Suprapubic skin (tissue), 4 donors: ENCODE measurements around the gene FBXL13. TPM values are rescaled to one million over a fixed set of nuclear protein-coding genes. Genes with fewer than 3 reads are reported as not detected.

Source experiments
- DNase-seq, 2 donors: peaks; one replicate each; pipeline ENCODE4 v3.0.0-alpha.2; 2019; ENCODE audit warnings: low spot score in 2 of 2
- H3K27ac ChIP-seq: fragments of 200-600 bp; sonication (generic); one replicate; pipeline ENCODE4 v1.5.1; 2019
- H3K27me3 ChIP-seq: fragments of 200-600 bp; sonication (generic); one replicate; pipeline ENCODE4 v1.5.1; 2019
- H3K36me3 ChIP-seq: fragments of 200-600 bp; sonication (generic); one replicate; pipeline ENCODE4 v1.5.1; 2019
- H3K4me1 ChIP-seq: fragments of 200-600 bp; sonication (generic); one replicate; pipeline ENCODE4 v1.5.1; 2019
- H3K4me3 ChIP-seq: fragments of 200-600 bp; sonication (generic); one replicate; pipeline ENCODE4 v1.5.1; 2019; ENCODE audit warnings: mild to moderate bottlenecking
- H3K9me3 ChIP-seq: fragments of 200-600 bp; sonication (generic); one replicate; pipeline ENCODE4 v1.5.1; 2019
- EP300 ChIP-seq: sonication (generic); formaldehyde crosslinking; IDR thresholded peaks from one replicate; pipeline ENCODE4 v1.6.1; 2017; ENCODE audit warnings: antibody characterized with exemption
- POLR2A ChIP-seq, 2 donors: fragments of 450-650 bp; IDR thresholded peaks; one replicate each; pipeline ENCODE4 v1.6.1; 2017; ENCODE audit warnings: antibody characterized with exemption in 2 of 2, mild to moderate bottlenecking in 2 of 2, moderate library complexity in 2 of 2
- POLR2AphosphoS5 ChIP-seq, 3 donors: sonication (generic); formaldehyde crosslinking; IDR thresholded peaks; one replicate each; pipeline ENCODE4 v1.6.1; 2017; ENCODE audit warnings: antibody characterized with exemption in 3 of 3
- WGBS: methylation state at CpG from one replicate; pipeline ENCODE4 v1.1.5; 2018; 5-methylcytosine and 5-hydroxymethylcytosine counted together
- total RNA-seq, 4 donors: library from RNA; depleted of rRNA; stranded (reverse); fragments of >200 nt; gene quantifications; one replicate each; pipeline ENCODE4 v1.1.0, GENCODE V29; 2016
- TF ChIP-seq, protein P1 (sequence below), 2 donors: fragments of 200-600 bp in 1 of 2; fragments of 450-650 bp in 1 of 2; sonication (generic) in 1 of 2; IDR thresholded peaks; one replicate each; pipeline ENCODE4 v1.5.1; 2016 to 2019; ENCODE audit warnings: antibody characterized with exemption in 2 of 2, mild to moderate bottlenecking in 1 of 2, moderate library complexity in 1 of 2

Gene FBXL13
- total RNA-seq: 1 to 10 TPM in 1 of 4 donors, under 1 TPM in 3; 0.30 to 1.4 (median 0.81) TPM

GRCh38 chr7:103074519-103075336 lies at the start of gene FBXL13, which contains the start of gene ARMC10:
Gene FBXL13, minus strand, starts transcription at chr7:103074796.
Gene ARMC10, plus strand, starts transcription at chr7:103075140. Its CDS starts 133 bp downstream, at chr7:103075273.
- Histone ChIP-seq H3K36me3 (no peaks in the 10 kb centered on the region), H3K4me3 (peak within 1 kb of the TSS; percentile 79), H3K4me1 (peaks cover 24% of the 10 kb centered on the region), H3K9me3 (no peaks in the 10 kb centered on the region), H3K27me3 (no peaks in the 10 kb centered on the region), H3K27ac (peak within 1 kb of the TSS; percentile 97)
- DNase-seq: peak; percentile 93
- WGBS: 1% methylated on average over 26 of the region's 83 CpGs
- TF ChIP-seq EP300: no peak
- TF ChIP-seq POLR2A (IDR thresholded peaks at IDR 0.05): no peak
- TF ChIP-seq POLR2AphosphoS5 (IDR thresholded peaks at IDR 0.05): peak; percentile 20 to 54 (median 34)
- TF ChIP-seq, protein P1, sequence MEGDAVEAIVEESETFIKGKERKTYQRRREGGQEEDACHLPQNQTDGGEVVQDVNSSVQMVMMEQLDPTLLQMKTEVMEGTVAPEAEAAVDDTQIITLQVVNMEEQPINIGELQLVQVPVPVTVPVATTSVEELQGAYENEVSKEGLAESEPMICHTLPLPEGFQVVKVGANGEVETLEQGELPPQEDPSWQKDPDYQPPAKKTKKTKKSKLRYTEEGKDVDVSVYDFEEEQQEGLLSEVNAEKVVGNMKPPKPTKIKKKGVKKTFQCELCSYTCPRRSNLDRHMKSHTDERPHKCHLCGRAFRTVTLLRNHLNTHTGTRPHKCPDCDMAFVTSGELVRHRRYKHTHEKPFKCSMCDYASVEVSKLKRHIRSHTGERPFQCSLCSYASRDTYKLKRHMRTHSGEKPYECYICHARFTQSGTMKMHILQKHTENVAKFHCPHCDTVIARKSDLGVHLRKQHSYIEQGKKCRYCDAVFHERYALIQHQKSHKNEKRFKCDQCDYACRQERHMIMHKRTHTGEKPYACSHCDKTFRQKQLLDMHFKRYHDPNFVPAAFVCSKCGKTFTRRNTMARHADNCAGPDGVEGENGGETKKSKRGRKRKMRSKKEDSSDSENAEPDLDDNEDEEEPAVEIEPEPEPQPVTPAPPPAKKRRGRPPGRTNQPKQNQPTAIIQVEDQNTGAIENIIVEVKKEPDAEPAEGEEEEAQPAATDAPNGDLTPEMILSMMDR (IDR thresholded peaks at IDR 0.05): peak; percentile 1 to 67

- H3K27me3 ChIP-seq: no peaks in the 10 kb centered on the region
- WGBS: 60% methylated on average over 3 of the region's 3 CpGs
- no peak overlapping the region for H3K27ac ChIP-seq
- H3K9me3 ChIP-seq: no peaks in the 10 kb centered on the region
- TF ChIP-seq POLR2AphosphoS5 (IDR thresholded peaks at IDR 0.05): no peak
- peaks cover 23% of the 10 kb centered on the region for H3K36me3 ChIP-seq
- no peak for DNase-seq
- no peaks in the 10 kb centered on the region for H3K4me1 ChIP-seq
- no peak overlapping the region for H3K4me3 ChIP-seq
Measured at GRCh38 chr7:103123529-103123928, 48.9 kb upstream of the FBXL13 start.

DNA sequence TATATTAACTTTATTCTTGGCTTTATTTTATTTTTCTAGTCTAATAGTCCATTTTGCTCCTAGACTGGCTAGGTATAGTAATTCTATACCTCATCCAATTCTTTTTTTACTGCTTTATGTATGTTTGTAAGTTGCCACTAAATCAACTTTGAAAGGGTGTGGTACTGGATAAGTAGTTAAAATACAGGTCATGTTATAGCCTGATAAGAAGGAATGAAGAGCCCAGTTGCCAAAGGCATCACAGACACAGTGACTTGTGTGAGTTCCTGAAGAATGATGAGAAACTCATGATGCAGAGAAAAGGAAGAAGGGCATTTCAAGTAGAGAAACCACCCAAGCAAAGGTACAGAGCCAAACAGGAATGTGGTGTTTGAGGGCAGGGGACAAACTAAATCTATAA lies 47.0 kb upstream of the FBXL13 start:
- Histone ChIP-seq H3K4me1 (no peaks in the 10 kb centered on the region), H3K27ac (no peak overlapping the region), H3K4me3 (no peak overlapping the region), H3K9me3 (no peaks in the 10 kb centered on the region), H3K27me3 (no peaks in the 10 kb centered on the region), H3K36me3 (peaks cover 11% of the 10 kb centered on the region)
- DNase-seq: no peak
- TF ChIP-seq POLR2AphosphoS5 (IDR thresholded peaks at IDR 0.05) (no peak), POLR2A (IDR thresholded peaks at IDR 0.05) (no peak), EP300 (no peak)
- TF ChIP-seq, protein P1 (IDR thresholded peaks at IDR 0.05): no peak

GRCh38 chr7:103120362-103120761 lies 45.8 kb upstream of the FBXL13 start:
- H3K4me3 ChIP-seq: no peak overlapping the region
- DNase-seq: no peak
- H3K27me3 ChIP-seq: no peaks in the 10 kb centered on the region
- 90% methylated on average over 1 of the region's 1 CpG for WGBS
- peaks cover 11% of the 10 kb centered on the region for H3K36me3 ChIP-seq
- H3K9me3 ChIP-seq: no peaks in the 10 kb centered on the region
- no peak for TF ChIP-seq POLR2AphosphoS5 (IDR thresholded peaks at IDR 0.05)
- no peaks in the 10 kb centered on the region for H3K4me1 ChIP-seq
- no peak overlapping the region for H3K27ac ChIP-seq

DNA sequence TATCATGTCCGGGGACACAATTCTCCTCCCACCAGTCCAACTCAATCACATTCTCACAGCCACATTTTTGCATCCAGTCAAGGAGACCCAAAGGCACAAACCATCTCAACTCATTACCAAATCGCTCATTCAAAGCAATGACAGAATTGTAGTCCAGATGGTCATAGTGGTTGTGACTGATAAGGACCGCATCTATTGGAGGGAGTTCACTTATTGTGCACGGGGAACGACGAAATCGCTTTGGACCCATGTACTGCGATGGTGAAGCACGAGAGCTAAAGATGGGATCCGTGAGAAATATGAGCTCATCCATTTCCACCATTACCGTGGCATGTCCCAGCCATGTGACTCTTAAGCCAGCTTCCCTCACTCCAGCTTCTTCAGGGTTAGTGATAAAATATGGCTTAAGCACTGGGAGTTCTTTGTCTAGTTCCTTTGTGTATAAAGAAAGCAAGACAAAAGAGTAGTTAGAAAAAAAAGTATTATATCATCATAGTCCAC lies 45.2 kb upstream of the FBXL13 start:
- Histone ChIP-seq H3K9me3 (no peaks in the 10 kb centered on the region), H3K4me3 (no peak overlapping the region), H3K36me3 (peaks cover 11% of the 10 kb centered on the region), H3K27me3 (no peaks in the 10 kb centered on the region), H3K4me1 (no peaks in the 10 kb centered on the region), H3K27ac (no peak overlapping the region)
- TF ChIP-seq, protein P1 (IDR thresholded peaks at IDR 0.05): no peak
- TF ChIP-seq POLR2A (IDR thresholded peaks at IDR 0.05) (no peak), POLR2AphosphoS5 (IDR thresholded peaks at IDR 0.05) (no peak), EP300 (no peak)
- no peak for DNase-seq
- WGBS: 97% methylated on average over 11 of the region's 11 CpGs

DNA sequence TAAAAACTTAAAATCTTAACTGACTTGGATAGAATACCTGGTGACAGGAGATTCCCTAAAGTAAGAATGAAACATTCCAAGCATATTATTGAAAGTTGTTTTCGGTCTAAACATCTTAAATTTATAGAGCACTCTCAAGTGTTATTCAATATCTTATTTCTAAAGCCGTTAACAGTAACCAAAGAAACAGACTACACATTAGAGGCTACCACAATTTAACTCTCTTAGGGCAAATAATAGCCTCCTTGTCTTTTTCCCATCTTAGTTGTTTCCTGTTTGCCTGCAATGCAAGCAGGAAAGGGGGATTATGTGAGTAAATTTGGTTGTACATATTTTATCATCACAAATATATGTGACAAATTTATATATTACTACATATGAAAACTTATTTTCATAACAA lies 42.9 kb upstream of the FBXL13 start:
- TF ChIP-seq EP300 (no peak), POLR2AphosphoS5 (IDR thresholded peaks at IDR 0.05) (no peak), POLR2A (IDR thresholded peaks at IDR 0.05) (no peak)
- TF ChIP-seq, protein P1 (IDR thresholded peaks at IDR 0.05): no peak
- H3K9me3 ChIP-seq: no peaks in the 10 kb centered on the region
- peaks cover 11% of the 10 kb centered on the region for H3K36me3 ChIP-seq
- no peak overlapping the region for H3K4me3 ChIP-seq
- H3K4me1 ChIP-seq: no peaks in the 10 kb centered on the region
- H3K27ac ChIP-seq: no peak overlapping the region
- 83% methylated on average over 2 of the region's 2 CpGs for WGBS
- no peak for DNase-seq
- no peaks in the 10 kb centered on the region for H3K27me3 ChIP-seq
